Activated CD8-positive, alpha-beta memory T cell treated with anti-CD3 and anti-CD28 coated beads, Interleukin-2, amount 50 U/mL, for 48 hours (primary cell): ENCODE measurements around the gene KCNAB3.

Experiments
- DNase-seq: peaks from one replicate; pipeline ENCODE4 v3.0.0-alpha.2; 2020

The KCNAB3 gene

GRCh38 chr17:7873051-7873450, 56.6 kb downstream of the KCNAB3 start:
- DNase-seq: no peak
